Natural killer cell treated with Interleukin-12 subunit alpha and Interleukin-12 subunit beta and Interleukin-15 and Interleukin-18, amount 100 ng/mL, for 72 hours (primary cell): ENCODE data around the gene SYPL1. TPM values are rescaled to one million over a fixed set of nuclear protein-coding genes. Genes with fewer than 3 reads are reported as not detected.

Experiments used
- ATAC-seq, 2 donors: fragments of 150-1000 bp; cut with Tn5 transposase in 1 of 2; sonication (Bioruptor Pico), chemical (Tn5 transposase) in 1 of 2; 2 replicates each; pipeline ENCODE4 v1.10.0; 2021
- DNase-seq: peaks from one replicate; pipeline ENCODE4 v3.0.0; 2022; ENCODE audit warnings: low spot score
- H3K27ac Mint-ChIP-seq, 2 donors: 1 replicate in 1 of 2; 2 replicates in 1 of 2; pipeline ENCODE4 v1.8.0; 2022; ENCODE audit warnings: mixed read lengths in 2 of 2, mild to moderate bottlenecking in 1 of 2, moderate library complexity in 1 of 2
- H3K27me3 Mint-ChIP-seq, 2 donors: 1 replicate in 1 of 2; 2 replicates in 1 of 2; pipeline ENCODE4 v1.8.0; 2022; ENCODE audit warnings: mixed read lengths in 2 of 2
- H3K36me3 Mint-ChIP-seq: one replicate; pipeline ENCODE4 v1.8.0; 2022; ENCODE audit warnings: mixed read lengths
- H3K4me1 Mint-ChIP-seq, 2 donors: 1 replicate in 1 of 2; 2 replicates in 1 of 2; pipeline ENCODE4 v1.8.0; 2022; ENCODE audit warnings: low read depth in 2 of 2, mixed read lengths in 2 of 2, mild to moderate bottlenecking in 1 of 2
- H3K4me3 Mint-ChIP-seq: one replicate; pipeline ENCODE4 v1.8.0; 2022; ENCODE audit warnings: mixed read lengths
- H3K9me3 Mint-ChIP-seq: 2 replicates; pipeline ENCODE4 v1.8.0; 2022; ENCODE audit warnings: mixed read lengths
- total RNA-seq, 2 donors: library from RNA; stranded (reverse); gene quantifications; one replicate each; pipeline ENCODE4 v1.2.3, GENCODE V29; 2022

SYPL1 gene
- total RNA-seq, 2 donors from 2014 or later: 11.7 to 19.8 TPM

- peaks cover 0 to 3% of the 10 kb centered on the region in 2 donors for H3K4me1 Mint-ChIP-seq
Observed at GRCh38 chr7:106129291-106129690, 17.2 kb upstream of the SYPL1 start.

GRCh38 chr7:106128836-106129235 is 16.7 kb upstream of the SYPL1 start:
- Mint-ChIP-seq H3K36me3 (no peaks in the 10 kb centered on the region), H3K9me3 (no peaks in the 10 kb centered on the region), H3K4me3 (no peak overlapping the region), H3K27me3 (peaks cover 30 to 35% of the 10 kb centered on the region in 2 donors), H3K27ac (no peak overlapping the region), H3K4me1 (peaks cover 0 to 3% of the 10 kb centered on the region in 2 donors)
- no peak for ATAC-seq
- DNase-seq: no peak

More at GRCh38 chr7:106129291-106129690, 17.2 kb upstream of the SYPL1 start:
- Mint-ChIP-seq H3K36me3 (no peaks in the 10 kb centered on the region), H3K27ac (no peak overlapping the region), H3K4me3 (no peak overlapping the region), H3K9me3 (no peaks in the 10 kb centered on the region), H3K27me3 (peaks cover 26 to 30% of the 10 kb centered on the region in 2 donors)
- ATAC-seq: no peak
- DNase-seq: no peak

GRCh38 chr7:106127984-106128780 is 16.1 kb upstream of the SYPL1 start:
- no peaks in the 10 kb centered on the region for H3K9me3 Mint-ChIP-seq
- ATAC-seq (no peak), DNase-seq (no peak)
- no peak overlapping the region for H3K27ac Mint-ChIP-seq
- peaks cover 30 to 34% of the 10 kb centered on the region in 2 donors for H3K27me3 Mint-ChIP-seq
- H3K4me3 Mint-ChIP-seq: no peak overlapping the region
- H3K4me1 Mint-ChIP-seq: peaks cover 0 to 3% of the 10 kb centered on the region in 2 donors
- H3K36me3 Mint-ChIP-seq: no peaks in the 10 kb centered on the region

GRCh38 chr7:106126170-106126938 is 14.2 kb upstream of the SYPL1 start:
- H3K4me3 Mint-ChIP-seq: no peak overlapping the region
- H3K9me3 Mint-ChIP-seq: no peaks in the 10 kb centered on the region
- DNase-seq: no peak
- peaks cover 35 to 36% of the 10 kb centered on the region in 2 donors for H3K27me3 Mint-ChIP-seq
- no peaks in the 10 kb centered on the region for H3K36me3 Mint-ChIP-seq
- no peak overlapping the region for H3K27ac Mint-ChIP-seq
- no peak for ATAC-seq
- peaks cover 0 to 3% of the 10 kb centered on the region in 2 donors for H3K4me1 Mint-ChIP-seq

- H3K9me3 Mint-ChIP-seq: no peaks in the 10 kb centered on the region
- no peak overlapping the region for H3K27ac Mint-ChIP-seq
- no peak for DNase-seq
- peaks cover 0 to 3% of the 10 kb centered on the region in 2 donors for H3K4me1 Mint-ChIP-seq
- no peak for ATAC-seq
- H3K27me3 Mint-ChIP-seq: peaks cover 34 to 39% of the 10 kb centered on the region in 2 donors
- H3K4me3 Mint-ChIP-seq: no peak overlapping the region
- H3K36me3 Mint-ChIP-seq: no peaks in the 10 kb centered on the region
Observed at GRCh38 chr7:106125417-106125816, 13.3 kb upstream of the SYPL1 start.

- no peaks in the 10 kb centered on the region for H3K36me3 Mint-ChIP-seq
- no peak for DNase-seq
- H3K4me3 Mint-ChIP-seq: no peak overlapping the region
- peaks cover 0 to 3% of the 10 kb centered on the region in 2 donors for H3K4me1 Mint-ChIP-seq
- H3K27me3 Mint-ChIP-seq: peaks cover 37 to 44% of the 10 kb centered on the region in 2 donors
- ATAC-seq: no peak
- no peaks in the 10 kb centered on the region for H3K9me3 Mint-ChIP-seq
- no peak overlapping the region for H3K27ac Mint-ChIP-seq
Observed at GRCh38 chr7:106124186-106124585, 12.1 kb upstream of the SYPL1 start.

GRCh38 chr7:106122713-106123112 is 10.6 kb upstream of the SYPL1 start:
- no peak overlapping the region for H3K4me3 Mint-ChIP-seq
- no peaks in the 10 kb centered on the region for H3K9me3 Mint-ChIP-seq
- H3K27me3 Mint-ChIP-seq: peaks cover 34 to 40% of the 10 kb centered on the region in 2 donors
- H3K27ac Mint-ChIP-seq: no peak overlapping the region
- no peak for DNase-seq
- H3K36me3 Mint-ChIP-seq: no peaks in the 10 kb centered on the region
- H3K4me1 Mint-ChIP-seq: peaks cover 0 to 3% of the 10 kb centered on the region in 2 donors
- ATAC-seq: no peak

GRCh38 chr7:106121189-106121810 is 9.2 kb upstream of the SYPL1 start:
- DNase-seq (no peak), ATAC-seq (no peak)
- Mint-ChIP-seq H3K36me3 (no peaks in the 10 kb centered on the region), H3K9me3 (no peaks in the 10 kb centered on the region), H3K4me3 (no peak overlapping the region), H3K27me3 (peaks cover 38 to 40% of the 10 kb centered on the region in 2 donors), H3K27ac (no peak overlapping the region), H3K4me1 (peaks cover 0 to 1% of the 10 kb centered on the region in 2 donors)

- peaks cover 37 to 40% of the 10 kb centered on the region in 2 donors for H3K27me3 Mint-ChIP-seq
- ATAC-seq (no peak), DNase-seq (no peak)
- no peaks in the 10 kb centered on the region for H3K4me1 Mint-ChIP-seq
- H3K9me3 Mint-ChIP-seq: no peaks in the 10 kb centered on the region
- H3K27ac Mint-ChIP-seq: no peak overlapping the region
- no peaks in the 10 kb centered on the region for H3K36me3 Mint-ChIP-seq
- H3K4me3 Mint-ChIP-seq: no peak overlapping the region
Observed at GRCh38 chr7:106120500-106120899, 8.4 kb upstream of the SYPL1 start.

GRCh38 chr7:106119719-106120118 is 7.6 kb upstream of the SYPL1 start:
- Mint-ChIP-seq H3K27ac (no peak overlapping the region), H3K4me3 (no peak overlapping the region), H3K9me3 (no peaks in the 10 kb centered on the region), H3K36me3 (no peaks in the 10 kb centered on the region), H3K4me1 (no peaks in the 10 kb centered on the region), H3K27me3 (peaks cover 34 to 37% of the 10 kb centered on the region in 2 donors)
- ATAC-seq (no peak), DNase-seq (no peak)

GRCh38 chr7:106117786-106118544 is 5.9 kb upstream of the SYPL1 start:
- H3K4me3 Mint-ChIP-seq: no peak overlapping the region
- no peaks in the 10 kb centered on the region for H3K36me3 Mint-ChIP-seq
- ATAC-seq (no peak), DNase-seq (no peak)
- H3K9me3 Mint-ChIP-seq: no peaks in the 10 kb centered on the region
- no peak overlapping the region for H3K27ac Mint-ChIP-seq
- H3K27me3 Mint-ChIP-seq: peaks cover 25 to 31% of the 10 kb centered on the region in 2 donors
- H3K4me1 Mint-ChIP-seq: no peaks in the 10 kb centered on the region

- DNase-seq (no peak), ATAC-seq (no peak)
- H3K36me3 Mint-ChIP-seq: no peaks in the 10 kb centered on the region
- H3K4me3 Mint-ChIP-seq: no peak overlapping the region
- peaks cover 6 to 9% of the 10 kb centered on the region in 2 donors for H3K4me1 Mint-ChIP-seq
- no peak overlapping the region for H3K27ac Mint-ChIP-seq
- H3K27me3 Mint-ChIP-seq: peaks cover 12 to 21% of the 10 kb centered on the region in 2 donors
- H3K9me3 Mint-ChIP-seq: no peaks in the 10 kb centered on the region
Observed at GRCh38 chr7:106116161-106116704, 4.1 kb upstream of the SYPL1 start.
